Measurements from ENCODE around the gene FLT3LG. TPM values are rescaled to one million over a fixed set of nuclear protein-coding genes. Genes with fewer than 3 reads are reported as not detected.
A peak's percentile ranks its signal among the peaks of the same experiment; 100 is the strongest.

Gene FLT3LG
- total RNA-seq, 1 experiment from 2014 or later: 1.5 TPM

- intact Hi-C loops (cut with micrococcal nuclease; ENCODE audit: unreplicated experiment) (no loop called here), in situ Hi-C loops (cut with HindIII; ENCODE audit: low pct_unique_long_range_greater_than_20kb, low sequenced_read_pairs) (no loop called here)
- no TSS peak for BruUV-seq (replicated peaks)
- TF ChIP-seq REST (IDR thresholded peaks at IDR 0.05; ENCODE audit: insufficient read depth in 1 of 2, low read depth in 2 of 2, low read length in 1 of 2): no peak
- no peak for TF ChIP-seq CTCF (IDR thresholded peaks at IDR 0.05)
- no peak for TF ChIP-seq SIN3A (IDR thresholded peaks at IDR 0.05; ENCODE audit: borderline replicate concordance, insufficient read depth, low read depth, low read length)
- TF ChIP-seq POLR2AphosphoS5 (IDR thresholded peaks at IDR 0.05; ENCODE audit: low read depth, low read length): no peak
- TF ChIP-seq TCF7L2 (IDR thresholded peaks at IDR 0.05; ENCODE audit: low read depth, low read length): no peak
- ATAC-seq: no peak
- H3K9me3 ChIP-seq (ENCODE audit: control insufficient read depth, insufficient read depth, low read depth, low read length): no peaks in the 10 kb centered on the region
- peaks cover 13% of the 10 kb centered on the region for H3K4me1 ChIP-seq (ENCODE audit: control insufficient read depth, insufficient read depth, low read length)
- no peak for DNase-seq (ENCODE audit: low read depth, low spot score)
- peak overlapping the region; percentile 83 to 90 for H3K4me3 ChIP-seq (ENCODE audit: low read depth in 2 of 2, low read length in 2 of 2)
- H3K36me3 ChIP-seq (ENCODE audit: control insufficient read depth, insufficient read depth, low read length): peaks cover 32% of the 10 kb centered on the region
- H3K27ac ChIP-seq (ENCODE audit: low read length): peak overlapping the region; percentile 97
- POLR2A ChIA-PET: no interaction called here
- H3K27me3 ChIP-seq (ENCODE audit: control insufficient read depth, insufficient read depth, low read length): no peaks in the 10 kb centered on the region
- CTCF ChIA-PET: no interaction called here
Observed at GRCh38 chr19:49488863-49489537, 15.0 kb downstream of the FLT3LG start.

GRCh38 chr19:49489601-49490167 is 15.7 kb downstream of the FLT3LG start:
- no peak for ATAC-seq
- peaks cover 32% of the 10 kb centered on the region for H3K36me3 ChIP-seq (ENCODE audit: control insufficient read depth, insufficient read depth, low read length)
- peak overlapping the region; percentile 97 for H3K27ac ChIP-seq (ENCODE audit: low read length)
- TF ChIP-seq POLR2AphosphoS5 (IDR thresholded peaks at IDR 0.05; ENCODE audit: low read depth, low read length) (peak; percentile 53; the same call in 1 of the 2 replicates), TCF7L2 (IDR thresholded peaks at IDR 0.05; ENCODE audit: low read depth, low read length) (no peak)
- CTCF ChIA-PET: no interaction called here
- no peaks in the 10 kb centered on the region for H3K9me3 ChIP-seq (ENCODE audit: control insufficient read depth, insufficient read depth, low read depth, low read length)
- H3K4me1 ChIP-seq (ENCODE audit: control insufficient read depth, insufficient read depth, low read length): peaks cover 13% of the 10 kb centered on the region
- peak overlapping the region; percentile 83 to 90 for H3K4me3 ChIP-seq (ENCODE audit: low read depth in 2 of 2, low read length in 2 of 2)
- POLR2A ChIA-PET: no interaction called here
- no peak for DNase-seq (ENCODE audit: low read depth, low spot score)
- H3K27me3 ChIP-seq (ENCODE audit: control insufficient read depth, insufficient read depth, low read length): no peaks in the 10 kb centered on the region
- BruUV-seq (replicated peaks): no TSS peak
- in situ Hi-C loops (cut with HindIII; ENCODE audit: low pct_unique_long_range_greater_than_20kb, low sequenced_read_pairs) (no loop called here), intact Hi-C loops (cut with micrococcal nuclease; ENCODE audit: unreplicated experiment) (no loop called here)
